WI38 (cell line): Measurements from ENCODE around the gene RBM23.

Experiments used
- H3K4me3 ChIP-seq: 2 replicates; pipeline ENCODE4 v1.5.1; 2011; ENCODE audit warnings: low read depth, mild to moderate bottlenecking, control low read depth, low read length
- TF ChIP-seq, protein P1 (sequence below): IDR thresholded peaks from 2 replicates; pipeline ENCODE4 v1.5.1; 2012; ENCODE audit warnings: low read depth, mild to moderate bottlenecking, control low read depth, low read length

Gene RBM23

DNA sequence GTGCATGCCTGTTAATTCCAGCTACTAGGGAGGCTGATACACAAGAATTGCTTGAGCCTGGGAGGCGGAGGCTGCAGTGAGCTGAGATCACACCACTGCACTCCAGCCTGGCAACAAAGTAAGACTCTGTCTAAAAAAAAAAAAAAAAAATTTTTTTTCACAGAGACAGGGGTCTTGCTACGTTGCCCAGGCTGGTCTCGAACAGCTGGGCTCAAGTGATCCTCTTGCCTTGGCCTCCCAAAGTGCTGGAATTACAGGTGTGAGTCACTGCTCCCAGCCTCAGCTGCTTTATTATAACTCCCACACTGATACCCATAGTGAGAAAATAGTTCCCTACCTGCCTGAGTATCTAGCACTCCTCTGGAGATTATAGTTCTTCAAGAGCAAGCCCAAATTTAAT, 26.7 kb upstream of the RBM23 start:
- no peak overlapping the region for H3K4me3 ChIP-seq
- TF ChIP-seq, protein P1, sequence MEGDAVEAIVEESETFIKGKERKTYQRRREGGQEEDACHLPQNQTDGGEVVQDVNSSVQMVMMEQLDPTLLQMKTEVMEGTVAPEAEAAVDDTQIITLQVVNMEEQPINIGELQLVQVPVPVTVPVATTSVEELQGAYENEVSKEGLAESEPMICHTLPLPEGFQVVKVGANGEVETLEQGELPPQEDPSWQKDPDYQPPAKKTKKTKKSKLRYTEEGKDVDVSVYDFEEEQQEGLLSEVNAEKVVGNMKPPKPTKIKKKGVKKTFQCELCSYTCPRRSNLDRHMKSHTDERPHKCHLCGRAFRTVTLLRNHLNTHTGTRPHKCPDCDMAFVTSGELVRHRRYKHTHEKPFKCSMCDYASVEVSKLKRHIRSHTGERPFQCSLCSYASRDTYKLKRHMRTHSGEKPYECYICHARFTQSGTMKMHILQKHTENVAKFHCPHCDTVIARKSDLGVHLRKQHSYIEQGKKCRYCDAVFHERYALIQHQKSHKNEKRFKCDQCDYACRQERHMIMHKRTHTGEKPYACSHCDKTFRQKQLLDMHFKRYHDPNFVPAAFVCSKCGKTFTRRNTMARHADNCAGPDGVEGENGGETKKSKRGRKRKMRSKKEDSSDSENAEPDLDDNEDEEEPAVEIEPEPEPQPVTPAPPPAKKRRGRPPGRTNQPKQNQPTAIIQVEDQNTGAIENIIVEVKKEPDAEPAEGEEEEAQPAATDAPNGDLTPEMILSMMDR, result no peak

DNA sequence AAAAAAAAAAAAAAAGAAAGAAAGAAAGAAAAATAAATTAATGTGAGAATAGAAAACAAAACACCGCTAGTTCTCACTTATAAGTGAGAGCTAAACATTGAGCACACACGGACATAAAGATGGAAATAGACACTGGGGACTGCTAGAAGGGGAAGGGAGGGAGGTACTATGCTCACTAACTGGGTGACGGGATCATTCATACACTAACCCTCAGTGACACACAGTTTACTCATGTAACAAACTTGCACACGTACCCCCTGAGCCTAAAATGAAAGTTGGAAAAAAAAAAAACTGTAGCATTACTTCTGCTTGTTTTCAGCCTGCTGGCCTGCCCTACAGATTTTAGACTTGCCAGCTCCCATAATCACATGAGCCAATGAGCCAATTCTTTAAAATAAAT, 20.7 kb upstream of the RBM23 start:
- TF ChIP-seq, protein P1, result no peak
- H3K4me3 ChIP-seq, result no peak overlapping the region

DNA sequence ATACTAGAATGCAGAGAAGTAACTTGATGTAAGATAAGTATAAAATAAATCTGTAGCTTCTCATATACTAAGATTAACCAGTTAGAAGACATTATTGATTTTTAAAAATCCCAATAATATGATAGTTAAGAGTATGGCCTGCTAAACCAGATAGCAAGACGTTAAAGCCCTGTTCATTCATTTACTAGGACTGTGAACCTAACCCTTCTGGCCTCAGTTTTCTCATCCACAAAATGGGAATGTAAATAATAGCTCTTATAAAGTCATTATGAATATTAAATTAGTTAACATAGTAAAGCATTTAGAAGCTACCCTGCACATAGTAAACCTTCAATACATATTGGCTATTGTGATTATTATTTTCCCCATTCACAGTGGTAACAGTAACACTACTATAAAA, 16.2 kb upstream of the RBM23 start:
- TF ChIP-seq, protein P1, result no peak
- H3K4me3 ChIP-seq, result no peak overlapping the region

DNA sequence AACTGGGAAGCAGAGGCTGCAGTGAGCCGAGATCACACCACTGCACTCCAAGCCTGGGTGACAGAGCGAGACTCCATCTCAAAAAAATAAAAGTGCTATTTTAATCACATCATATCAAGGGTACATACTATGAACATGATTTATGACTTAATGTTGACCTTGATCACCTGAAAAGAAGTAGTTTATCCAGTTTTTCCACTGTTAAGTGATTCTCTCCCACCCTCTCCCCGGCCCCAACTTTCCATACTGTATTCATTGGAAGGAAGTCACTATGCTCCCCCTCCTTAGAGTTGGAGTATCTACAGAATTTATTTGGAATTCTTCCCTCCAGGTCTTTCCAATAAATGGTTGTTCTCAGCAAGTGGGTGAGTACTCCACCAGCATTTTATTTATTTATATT, 13.2 kb upstream of the RBM23 start:
- H3K4me3 ChIP-seq, result no peak overlapping the region
- TF ChIP-seq, protein P1, result no peak

DNA sequence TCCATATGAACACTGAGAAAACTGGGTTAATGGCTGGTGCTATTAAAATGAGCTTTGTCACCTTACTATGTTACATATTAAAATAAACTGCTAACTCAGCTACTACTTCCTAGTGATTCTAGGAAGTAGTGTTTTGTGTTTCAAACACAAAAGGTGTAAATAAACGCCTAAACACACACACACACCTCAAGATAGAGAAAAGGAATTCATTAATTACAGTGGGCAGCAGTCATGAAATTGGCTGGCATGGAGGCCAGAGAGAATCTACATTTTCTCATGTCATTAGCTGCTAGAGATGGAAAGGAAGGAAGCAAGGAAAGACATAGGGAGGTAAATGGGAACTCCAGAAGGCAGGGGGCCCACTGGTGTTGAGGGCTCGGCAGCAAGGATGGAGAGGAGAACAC, 11.0 kb upstream of the RBM23 start:
- peak overlapping the region; percentile 60 for H3K4me3 ChIP-seq
- TF ChIP-seq, protein P1, result no peak

DNA sequence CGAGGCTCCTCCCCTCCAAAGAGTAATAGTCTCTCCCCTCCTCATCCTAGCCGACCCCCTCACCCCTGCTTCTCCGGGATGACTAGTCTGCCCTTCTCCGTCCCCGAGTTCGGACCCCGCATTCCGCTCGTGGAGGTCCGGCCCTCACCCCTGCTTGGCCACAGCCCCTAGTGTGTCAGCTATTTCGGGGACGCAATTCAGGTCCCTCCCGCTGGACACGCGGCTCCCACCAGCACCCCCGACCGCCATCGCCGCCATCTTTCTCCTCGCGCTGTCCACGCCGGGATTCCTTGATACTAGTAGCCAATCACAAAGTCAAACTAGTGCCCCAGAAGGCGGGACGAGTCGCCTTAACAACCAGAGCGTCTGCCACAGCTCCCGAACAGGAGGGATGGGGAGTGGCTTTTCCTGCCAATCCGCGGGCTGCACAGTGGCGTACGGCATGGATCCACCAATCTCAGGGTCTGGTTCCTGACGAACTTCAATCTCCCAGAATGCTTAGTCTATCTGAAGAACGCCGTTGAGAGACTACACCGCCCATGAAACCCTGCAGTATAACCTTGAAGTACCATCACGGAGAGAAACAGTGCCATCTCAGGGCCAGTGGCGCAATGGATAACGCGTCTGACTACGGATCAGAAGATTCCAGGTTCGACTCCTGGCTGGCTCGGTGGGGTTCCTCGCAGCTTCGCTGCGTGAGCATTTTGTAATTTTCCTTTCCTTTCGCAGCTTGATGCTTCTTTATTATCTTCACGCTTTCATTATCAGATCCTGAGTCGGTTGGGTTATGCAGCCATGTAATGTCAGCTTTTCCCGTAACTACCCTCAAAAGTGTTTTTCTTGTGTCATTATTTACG, 10.4 kb upstream of the RBM23 start, which contains the start of gene PRMT5:
PRMT5 (minus strand) TSS at position 273 of the 857 bp plus-strand sequence; CDS start at position 258, 15 bp downstream.
- TF ChIP-seq, protein P1, result no peak
- peak within 1 kb of the TSS; percentile 97 for H3K4me3 ChIP-seq
